Kidney epithelial cell (primary cell): Measurements from ENCODE around the gene SNAI3. TPM values are rescaled to one million over a fixed set of nuclear protein-coding genes. Genes with fewer than 3 reads are reported as not detected.

ENCODE experiments used
- DNase-seq: peaks from one replicate; pipeline ENCODE4 v3.0.0-alpha.2; 2010; ENCODE audit warnings: low read depth
- H3K27me3 ChIP-seq: 2 replicates; pipeline ENCODE4 v1.6.0; 2011; ENCODE audit warnings: low read length; ENCODE audit not compliant: control insufficient read depth, insufficient read depth
- H3K36me3 ChIP-seq: 2 replicates; pipeline ENCODE4 v1.5.1; 2011; ENCODE audit warnings: low read length; ENCODE audit not compliant: control insufficient read depth, insufficient read depth
- H3K4me3 ChIP-seq: 2 replicates; pipeline ENCODE4 v1.5.1; 2011; ENCODE audit warnings: low read depth, mild to moderate bottlenecking, control low read depth, low read length
- total RNA-seq: library from RNA; depleted of rRNA; stranded (reverse); fragments of >200 nt; gene quantifications from 2 replicates; pipeline ENCODE4 v1.2.3, GENCODE V29; 2015
- TF ChIP-seq, protein P1 (sequence below): IDR thresholded peaks from 2 replicates; pipeline ENCODE4 v1.5.1; 2011; ENCODE audit warnings: mild to moderate bottlenecking, moderate library complexity, low read length, control low read depth, inconsistent platforms; ENCODE audit not compliant: insufficient read depth, poor library complexity, severe bottlenecking

Gene SNAI3
- total RNA-seq, 1 donor from 2014 or later: 1.1 TPM

- TF ChIP-seq, protein P1, sequence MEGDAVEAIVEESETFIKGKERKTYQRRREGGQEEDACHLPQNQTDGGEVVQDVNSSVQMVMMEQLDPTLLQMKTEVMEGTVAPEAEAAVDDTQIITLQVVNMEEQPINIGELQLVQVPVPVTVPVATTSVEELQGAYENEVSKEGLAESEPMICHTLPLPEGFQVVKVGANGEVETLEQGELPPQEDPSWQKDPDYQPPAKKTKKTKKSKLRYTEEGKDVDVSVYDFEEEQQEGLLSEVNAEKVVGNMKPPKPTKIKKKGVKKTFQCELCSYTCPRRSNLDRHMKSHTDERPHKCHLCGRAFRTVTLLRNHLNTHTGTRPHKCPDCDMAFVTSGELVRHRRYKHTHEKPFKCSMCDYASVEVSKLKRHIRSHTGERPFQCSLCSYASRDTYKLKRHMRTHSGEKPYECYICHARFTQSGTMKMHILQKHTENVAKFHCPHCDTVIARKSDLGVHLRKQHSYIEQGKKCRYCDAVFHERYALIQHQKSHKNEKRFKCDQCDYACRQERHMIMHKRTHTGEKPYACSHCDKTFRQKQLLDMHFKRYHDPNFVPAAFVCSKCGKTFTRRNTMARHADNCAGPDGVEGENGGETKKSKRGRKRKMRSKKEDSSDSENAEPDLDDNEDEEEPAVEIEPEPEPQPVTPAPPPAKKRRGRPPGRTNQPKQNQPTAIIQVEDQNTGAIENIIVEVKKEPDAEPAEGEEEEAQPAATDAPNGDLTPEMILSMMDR: no peak
- Histone ChIP-seq H3K36me3 (peaks cover 10% of the 10 kb centered on the region), H3K27me3 (no peaks in the 10 kb centered on the region), H3K4me3 (no peak overlapping the region)
- no peak for DNase-seq
These were observed 37.6 kb upstream of the SNAI3 start for GRCh38 chr16:88723911-88724310.

GRCh38 chr16:88723507-88723887, 37.2 kb upstream of the SNAI3 start:
- TF ChIP-seq, protein P1: no peak
- H3K4me3 ChIP-seq: no peak overlapping the region
- no peaks in the 10 kb centered on the region for H3K27me3 ChIP-seq
- H3K36me3 ChIP-seq: peaks cover 10% of the 10 kb centered on the region
- DNase-seq: no peak

DNA sequence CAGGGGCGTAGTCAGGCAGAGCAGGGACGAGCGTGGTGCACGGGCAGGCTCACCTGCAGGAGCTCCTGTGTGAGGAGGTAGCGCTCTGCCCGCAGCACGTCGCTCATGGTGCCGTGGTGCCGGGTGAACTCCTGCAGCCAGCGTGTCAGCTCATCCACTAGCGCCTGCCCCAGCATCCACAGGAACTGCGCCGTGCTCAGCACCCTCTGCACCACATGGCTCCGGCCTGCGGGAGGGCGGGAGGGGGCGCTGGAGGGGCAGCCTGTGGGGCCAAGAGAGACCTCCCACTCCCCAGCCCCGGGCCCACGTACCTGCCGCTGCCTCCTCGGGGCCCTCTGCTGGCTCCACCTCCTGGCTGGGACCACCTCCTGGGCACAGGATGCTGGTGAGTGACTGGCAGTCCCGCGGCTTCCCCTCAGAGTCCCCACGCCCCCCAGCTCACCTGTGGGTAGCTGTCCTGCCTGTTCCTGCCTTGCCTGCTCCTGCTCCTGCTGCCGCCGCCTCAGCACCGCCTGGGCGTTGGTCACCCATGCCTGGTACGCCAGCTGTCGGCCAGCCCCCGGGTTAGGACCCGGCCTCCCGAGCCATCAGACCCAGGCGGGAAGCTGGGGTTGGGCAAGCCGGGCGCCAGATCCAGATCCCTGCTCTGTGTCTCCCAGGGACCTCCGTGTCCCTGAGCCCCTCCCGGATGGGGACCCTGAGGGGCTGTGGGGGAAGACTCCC, 36.6 kb upstream of the SNAI3 start:
- H3K27me3 ChIP-seq: no peaks in the 10 kb centered on the region
- no peak for DNase-seq
- H3K4me3 ChIP-seq: no peak overlapping the region
- peaks cover 10% of the 10 kb centered on the region for H3K36me3 ChIP-seq
- TF ChIP-seq, protein P1: no peak

DNA sequence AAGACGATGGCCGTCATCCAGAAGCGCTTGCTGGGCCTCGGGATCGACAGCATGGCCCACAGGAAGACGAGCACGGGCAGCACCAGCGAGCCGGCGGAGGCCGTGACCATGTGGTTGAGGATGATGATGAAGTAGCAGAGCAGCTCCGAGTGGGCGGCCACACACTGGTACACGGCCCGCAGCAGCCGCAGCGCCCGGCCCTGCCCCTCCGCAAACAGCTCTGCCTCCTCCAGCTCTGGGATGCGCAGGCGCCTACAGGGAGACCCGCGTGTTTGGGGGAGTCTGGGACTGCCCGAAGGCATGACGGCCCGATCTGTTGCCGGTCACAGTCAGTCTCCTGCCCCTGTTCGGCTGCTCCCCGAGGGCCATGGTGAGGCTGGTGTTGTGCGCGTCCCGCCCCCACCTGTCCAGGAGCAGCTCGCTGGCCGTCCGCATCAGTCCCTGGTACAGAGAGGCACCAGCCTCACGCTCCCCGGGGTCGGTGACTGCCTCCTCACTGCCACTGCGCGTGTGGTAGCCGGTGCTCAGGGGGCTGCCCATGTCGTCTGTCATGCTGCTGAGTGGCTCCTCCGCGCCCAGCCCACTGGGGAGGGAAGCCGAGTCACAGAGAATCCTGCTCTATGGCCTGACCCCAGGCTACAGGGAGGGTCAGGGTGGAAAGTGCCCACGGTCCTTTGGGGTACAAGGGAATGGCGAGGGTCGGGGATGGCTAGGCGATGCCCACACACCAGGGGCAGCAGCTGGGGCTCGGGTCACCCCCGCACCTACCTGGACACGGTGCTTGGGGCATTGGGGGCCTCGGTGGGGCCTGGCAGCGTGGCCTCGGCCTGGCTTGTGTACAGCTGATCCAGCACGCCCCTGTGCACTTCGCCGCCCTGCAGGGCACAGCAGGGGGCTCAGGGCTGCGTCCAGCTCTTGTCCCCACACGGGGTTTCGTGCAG, 35.8 kb upstream of the SNAI3 start:
- H3K4me3 ChIP-seq: no peak overlapping the region
- peaks cover 10% of the 10 kb centered on the region for H3K36me3 ChIP-seq
- no peaks in the 10 kb centered on the region for H3K27me3 ChIP-seq
- DNase-seq: no peak
- TF ChIP-seq, protein P1: no peak

DNA sequence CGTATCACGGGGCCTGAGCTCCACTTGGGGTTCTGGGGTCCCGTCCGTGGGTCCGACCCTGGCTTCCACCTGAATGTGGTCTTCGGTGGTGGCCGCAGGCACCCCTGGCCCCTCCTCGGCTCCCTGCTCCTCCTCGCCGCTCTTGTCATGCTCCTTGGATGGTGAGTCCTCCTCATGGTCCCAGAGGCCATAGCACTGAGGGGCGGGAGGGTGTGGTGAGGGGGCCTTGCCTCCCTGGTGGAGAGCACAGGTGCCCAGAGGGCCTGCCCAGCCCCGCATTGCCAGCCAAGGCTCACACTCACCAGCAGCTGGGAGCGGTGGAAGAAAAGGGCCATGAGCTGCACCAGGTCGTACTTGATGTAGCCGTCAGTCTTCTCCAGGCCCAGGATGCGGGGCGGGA, 34.9 kb upstream of the SNAI3 start:
- no peak overlapping the region for H3K4me3 ChIP-seq
- H3K27me3 ChIP-seq: no peaks in the 10 kb centered on the region
- peaks cover 11% of the 10 kb centered on the region for H3K36me3 ChIP-seq
- DNase-seq: no peak
- TF ChIP-seq, protein P1: no peak
